Astrocyte of the cerebellum (primary cell): Measurements from ENCODE around the gene FDCSP.

ENCODE experiments used
- DNase-seq: peaks from one replicate; pipeline ENCODE4 v3.0.0-alpha.2; 2011; ENCODE audit warnings: low read depth
- H3K4me3 ChIP-seq: 2 replicates; pipeline ENCODE4 v1.5.1; 2011; ENCODE audit warnings: mild to moderate bottlenecking, low read depth, low read length, moderate library complexity
- CTCF ChIP-seq: IDR thresholded peaks from 2 replicates; pipeline ENCODE4 v1.5.1; 2012; ENCODE audit warnings: low read length, low read depth, moderate library complexity, mild to moderate bottlenecking; ENCODE audit errors: missing control alignments
- in situ Hi-C: cut with HindIII; loops from 2 replicates; pipeline ENCODE4 v1.10.0; 2017; ENCODE audit warnings: low sequenced_read_pairs

The FDCSP gene

GRCh38 chr4:70277121-70277520, 51.2 kb downstream of the FDCSP start:
- TF ChIP-seq CTCF = no peak
- in situ Hi-C loops = no loop called here
- no peak for DNase-seq
- no peak overlapping the region for H3K4me3 ChIP-seq

DNA sequence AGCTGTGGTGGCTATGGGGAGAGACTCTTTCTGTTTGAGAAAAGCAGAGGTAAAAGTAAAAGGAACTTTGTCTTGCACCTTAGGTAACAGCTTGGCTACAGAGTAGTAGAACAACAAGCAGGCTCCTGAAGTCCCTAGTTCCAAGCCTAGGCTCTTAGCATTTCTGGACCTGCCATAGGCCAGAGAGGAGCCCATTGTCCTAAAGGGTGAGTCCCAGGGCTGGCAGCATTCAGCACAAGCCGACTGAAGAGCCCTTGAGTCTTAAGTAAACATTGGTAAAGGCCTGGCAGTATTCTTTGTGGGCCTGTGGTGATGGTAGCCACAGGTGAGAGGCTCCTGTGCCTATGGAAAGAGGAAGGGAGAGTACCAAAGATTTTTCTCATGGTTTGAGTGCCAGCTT, 54.6 kb downstream of the FDCSP start:
- DNase-seq = no peak
- TF ChIP-seq CTCF = no peak
- in situ Hi-C loops = no loop called here
- H3K4me3 ChIP-seq = no peak overlapping the region
